HG02943 (cell line): ENCODE measurements around the gene ZSWIM5.
"Not testable (repeated sequence)": the region's sequence is repeated elsewhere in the genome, so short reads cannot be mapped to it uniquely, and the experiment has no call there.

Experiments used
- ATAC-seq: cut with Tn5 transposase; IDR thresholded peaks from one replicate; pipeline ENCODE4 v1.9.1; 2021; ENCODE audit warnings: mild to moderate bottlenecking, low read depth, moderate library complexity; ENCODE audit not compliant: unreplicated experiment

ZSWIM5 gene

GRCh38 chr1:45205011-45205909 is 1.1 kb downstream of the ZSWIM5 start:
- no peak for ATAC-seq

DNA sequence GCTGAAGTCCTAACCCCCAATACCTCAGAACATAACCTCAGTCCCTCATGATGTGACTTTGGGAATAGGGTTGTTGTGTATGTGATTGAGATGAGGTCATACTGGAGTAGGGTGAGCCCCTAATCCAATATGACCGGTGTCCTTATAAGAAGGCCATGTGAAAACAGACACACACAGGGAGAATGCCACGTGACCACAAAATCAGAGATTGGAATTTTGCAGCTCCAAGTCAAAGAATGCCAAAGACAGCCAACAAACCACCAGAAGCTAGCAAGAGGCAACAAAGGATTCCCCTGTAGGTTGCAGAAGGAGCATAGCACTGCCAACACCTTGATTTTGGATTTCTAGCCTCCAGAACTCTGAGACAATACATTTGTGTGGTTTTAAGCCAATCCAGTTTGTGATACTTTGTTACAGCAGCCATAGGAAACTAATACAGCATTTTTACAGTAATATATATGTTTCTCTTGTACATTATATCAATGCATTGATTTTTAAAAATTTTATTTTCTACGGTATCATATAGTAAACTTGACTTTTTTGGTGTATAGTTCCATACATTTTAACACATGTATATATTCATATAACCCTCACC is 5.4 kb downstream of the ZSWIM5 start:
- no peak for ATAC-seq

DNA sequence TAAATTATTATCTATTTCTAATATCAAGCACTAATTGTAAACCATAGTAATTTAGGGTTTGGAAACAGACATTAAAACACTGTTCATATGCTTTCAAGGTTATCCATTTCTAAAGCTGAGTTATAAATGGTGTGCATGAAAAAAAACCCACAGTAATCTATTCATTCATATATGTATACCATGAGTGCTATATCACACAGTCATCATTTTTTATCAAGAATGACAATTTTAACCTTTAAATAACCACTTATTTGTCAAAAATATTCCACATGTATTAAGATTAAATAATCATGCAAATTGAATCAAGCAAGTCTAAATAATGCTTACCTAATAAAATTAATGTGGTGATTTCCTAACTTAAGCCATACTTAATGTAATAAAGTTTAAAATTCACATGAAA is 6.0 kb downstream of the ZSWIM5 start:
- no peak for ATAC-seq

DNA sequence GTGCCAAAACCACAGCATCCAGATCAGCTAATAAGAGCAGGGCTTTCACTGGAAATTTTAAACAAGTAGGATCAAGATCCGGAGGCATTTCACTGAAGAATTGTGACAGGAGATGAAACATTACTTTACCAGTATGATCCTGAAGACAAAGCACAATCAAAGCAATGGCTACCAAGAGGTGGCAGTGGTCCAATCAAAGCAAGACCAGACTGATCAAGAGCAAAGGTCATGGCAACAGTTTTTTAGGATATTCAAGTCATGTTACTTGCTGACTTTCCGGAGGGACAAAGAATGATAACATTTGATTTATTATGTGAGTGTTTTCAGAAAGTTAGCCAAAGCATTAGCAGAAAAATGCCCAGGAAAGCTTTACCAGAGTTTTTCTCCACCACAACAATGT is 8.2 kb downstream of the ZSWIM5 start:
- ATAC-seq: no peak

- no peak for ATAC-seq
These were observed 9.5 kb downstream of the ZSWIM5 start for GRCh38 chr1:45196863-45197262.

- ATAC-seq: no peak
These were observed 15.0 kb downstream of the ZSWIM5 start for GRCh38 chr1:45191418-45191783.

- no peak for ATAC-seq
These were observed 18.7 kb downstream of the ZSWIM5 start for GRCh38 chr1:45187725-45188124.

- not testable (repeated sequence) for ATAC-seq
These were observed 26.4 kb downstream of the ZSWIM5 start for GRCh38 chr1:45179918-45180519.

GRCh38 chr1:45177452-45177851 is 29.0 kb downstream of the ZSWIM5 start:
- no peak for ATAC-seq

GRCh38 chr1:45172764-45173163 is 33.6 kb downstream of the ZSWIM5 start:
- ATAC-seq: no peak

- no peak for ATAC-seq
These were observed 34.4 kb downstream of the ZSWIM5 start for GRCh38 chr1:45172005-45172404.

DNA sequence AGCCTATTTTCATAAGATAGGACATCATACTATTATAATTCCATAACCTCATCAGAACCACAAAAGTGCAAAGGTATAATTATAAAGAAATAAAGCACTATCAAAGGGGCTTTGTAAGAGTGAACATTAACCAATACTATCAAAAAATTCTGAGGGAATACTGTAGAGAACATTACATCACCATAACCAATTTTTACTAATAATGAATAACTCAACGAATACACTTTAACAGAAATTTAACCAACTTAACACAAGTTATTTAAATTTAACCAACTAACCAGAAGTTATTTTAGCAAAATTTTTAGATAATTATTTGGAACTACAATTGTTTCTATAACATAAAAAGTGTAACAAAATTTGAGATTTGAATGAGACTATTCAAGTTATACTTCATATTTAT is 34.8 kb downstream of the ZSWIM5 start:
- no peak for ATAC-seq

DNA sequence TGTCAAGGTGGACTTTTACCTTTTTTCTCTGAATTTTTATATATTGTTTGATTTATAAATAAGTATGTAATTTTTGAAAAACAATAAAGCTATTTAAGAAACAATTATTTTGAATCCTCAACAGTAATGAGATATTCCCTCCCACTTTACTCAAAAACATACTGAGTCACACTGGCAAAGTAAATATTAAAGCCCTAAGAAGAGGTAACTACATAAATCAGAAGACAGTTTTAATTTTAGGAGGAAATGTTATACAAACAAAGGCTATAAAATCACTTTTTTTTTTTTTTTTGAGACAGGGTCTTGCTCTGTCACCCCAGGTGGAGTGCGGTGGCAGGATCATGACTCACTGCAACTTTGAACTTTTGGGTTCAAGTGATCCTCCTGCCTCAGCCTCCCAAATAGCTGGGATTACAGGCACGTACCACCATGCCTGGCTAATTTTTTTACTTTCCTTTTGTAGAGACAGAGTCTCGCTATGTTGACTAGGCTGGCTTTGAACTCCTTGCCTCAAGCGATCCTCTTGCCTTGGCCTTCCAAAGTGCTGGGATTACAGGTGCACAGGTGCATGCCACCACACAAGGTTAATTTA is 36.2 kb downstream of the ZSWIM5 start:
- ATAC-seq: no peak

DNA sequence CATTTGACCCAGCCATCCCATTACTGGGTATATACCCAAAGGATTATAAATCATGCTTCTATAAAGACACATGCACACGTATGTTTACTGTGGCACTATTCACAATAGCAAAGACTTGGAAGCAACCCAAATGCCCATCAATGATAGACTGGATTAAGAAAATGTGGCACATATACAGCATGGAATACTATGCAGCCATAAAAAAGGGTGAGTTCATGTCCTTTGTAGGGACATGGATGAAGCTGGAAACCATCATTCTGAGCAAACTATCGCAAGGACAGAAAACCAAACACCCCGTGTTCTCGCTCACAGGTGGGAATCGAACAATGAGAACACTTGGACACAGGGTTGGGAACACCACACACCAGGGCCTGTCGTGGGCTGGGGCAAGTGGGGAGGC is 38.5 kb downstream of the ZSWIM5 start:
- ATAC-seq: not testable (repeated sequence)

GRCh38 chr1:45164307-45164706 is 42.1 kb downstream of the ZSWIM5 start:
- not testable (repeated sequence) for ATAC-seq

DNA sequence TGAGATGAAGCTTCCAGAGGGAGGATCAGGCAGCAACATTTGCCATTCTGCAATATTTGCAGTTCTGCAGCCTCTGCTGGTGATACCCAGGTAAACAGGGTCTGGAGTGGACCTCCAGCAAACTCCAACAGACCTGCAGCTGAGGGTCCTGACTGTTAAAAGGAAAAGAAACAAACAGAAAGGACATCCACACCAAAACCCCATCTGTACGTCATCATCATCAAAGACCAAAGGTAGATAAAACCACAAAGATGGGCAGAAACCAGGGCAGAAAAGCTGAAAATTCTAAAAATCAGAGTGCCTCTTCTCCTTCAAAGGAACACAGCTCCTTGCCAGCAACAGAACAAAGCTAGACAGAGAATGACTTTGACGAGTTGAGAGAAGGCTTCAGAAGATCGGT is 43.3 kb downstream of the ZSWIM5 start:
- ATAC-seq: not testable (repeated sequence)

GRCh38 chr1:45162041-45163035 is 44.1 kb downstream of the ZSWIM5 start:
- not testable (repeated sequence) for ATAC-seq

DNA sequence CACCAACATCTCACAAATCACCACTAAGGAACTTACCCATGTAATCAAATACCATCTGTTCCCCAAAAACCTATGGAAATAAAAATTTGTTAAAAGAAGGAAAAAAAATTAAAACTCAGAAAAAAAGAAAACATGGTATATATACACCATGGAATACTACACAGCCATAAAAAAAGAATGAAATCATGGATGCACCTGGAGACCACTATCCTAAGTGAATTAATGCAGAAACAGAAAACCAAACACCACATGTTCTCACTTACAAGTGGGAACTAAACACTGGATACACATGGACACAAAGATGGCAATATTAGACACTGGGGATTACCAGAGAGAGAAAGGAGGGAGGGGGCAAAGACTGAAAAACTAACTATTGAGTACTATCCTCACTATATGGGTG is 50.4 kb downstream of the ZSWIM5 start:
- ATAC-seq: no peak

- no peak for ATAC-seq
These were observed 51.0 kb downstream of the ZSWIM5 start for GRCh38 chr1:45155423-45155822.

DNA sequence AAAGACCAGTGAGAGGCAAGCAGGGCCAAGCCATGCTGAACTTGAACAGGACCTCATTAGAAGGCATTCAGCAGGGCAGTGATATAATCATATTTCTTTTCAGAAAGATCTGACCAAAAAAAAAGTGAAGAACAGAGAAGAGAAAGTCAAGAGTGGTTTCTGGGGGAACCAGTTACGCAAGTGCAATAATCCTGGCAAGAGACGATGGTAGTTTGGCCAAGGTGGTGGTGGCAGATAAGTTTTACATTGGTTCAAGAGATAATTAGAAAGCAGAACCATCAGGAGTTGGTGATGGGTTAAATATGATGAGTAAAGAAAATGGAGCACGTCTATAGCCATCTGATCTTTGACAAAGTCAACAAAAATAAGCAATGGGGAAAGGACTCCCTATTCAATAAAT is 54.3 kb downstream of the ZSWIM5 start:
- no peak for ATAC-seq
